GM12892 (cell line): ENCODE measurements around the gene TOR1B. TPM values are rescaled to one million over a fixed set of nuclear protein-coding genes. Genes with fewer than 3 reads are reported as not detected.
"Not testable (repeated sequence)": the region's sequence is repeated elsewhere in the genome, so short reads cannot be mapped to it uniquely, and the experiment has no call there.

Experiments used
- DNase-seq: peaks from one replicate; pipeline ENCODE4 v3.0.0; 2011; ENCODE audit not compliant: insufficient read length
- FAIRE-seq: peaks from 2 replicates; lab custom pipeline; 2011; peaks lifted over from hg19 to GRCh38; lab: Jason Lieb, UNC
- POLR2A ChIP-seq: IDR thresholded peaks from 2 replicates; pipeline ENCODE4 v1.6.1; 2011; ENCODE audit warnings: low read depth, low read length, control low read depth
- POLR2AphosphoS5 ChIP-seq: IDR thresholded peaks from 2 replicates; pipeline ENCODE4 v1.6.1; 2011; ENCODE audit warnings: low read depth, low read length, control low read depth
- TAF1 ChIP-seq: IDR thresholded peaks from 2 replicates; pipeline ENCODE4 v1.6.1; 2011; ENCODE audit warnings: low read depth, mild to moderate bottlenecking, control low read depth, low read length, borderline replicate concordance
- polyA plus RNA-seq: library from polyadenylated mRNA; unstranded; fragments of >200 nt; gene quantifications from one replicate; pipeline ENCODE4 v1.2.1, GENCODE V29; 2012; ENCODE audit warnings: missing spikeins, inconsistent platforms; ENCODE audit not compliant: missing spikeins

Gene TOR1B
- 9.5 TPM for polyA plus RNA-seq

- peak; percentile 65 for FAIRE-seq
- DNase-seq, result peak; percentile 77
- TF ChIP-seq TAF1 (peak; percentile 61), POLR2A (peak; percentile 69; the same call in 1 of the 2 replicates), POLR2AphosphoS5 (peak; percentile 51; the same call in 1 of the 2 replicates)
These were observed at the start of gene TOR1B for GRCh38 chr9:129802833-129803675. TOR1B (plus strand) TSS chr9:129803184; CDS start chr9:129803213, 29 bp downstream.

GRCh38 chr9:129755151-129755550 is 47.8 kb upstream of the TOR1B start:
- DNase-seq (no peak), FAIRE-seq (no peak)
- TF ChIP-seq POLR2AphosphoS5 (no peak), POLR2A (no peak), TAF1 (no peak)

GRCh38 chr9:129756191-129756590 is 46.8 kb upstream of the TOR1B start:
- FAIRE-seq, result no peak
- no peak for DNase-seq
- no peak for TF ChIP-seq POLR2AphosphoS5
- TF ChIP-seq TAF1, result no peak
- TF ChIP-seq POLR2A, result no peak

- no peak for DNase-seq
- TF ChIP-seq POLR2AphosphoS5, result no peak
- no peak for TF ChIP-seq POLR2A
- TF ChIP-seq TAF1, result no peak
- no peak for FAIRE-seq
These were observed 45.9 kb upstream of the TOR1B start for GRCh38 chr9:129757045-129757444.

- DNase-seq, result no peak
- no peak for FAIRE-seq
- no peak for TF ChIP-seq POLR2A
- no peak for TF ChIP-seq POLR2AphosphoS5
- no peak for TF ChIP-seq TAF1
These were observed 43.7 kb upstream of the TOR1B start for GRCh38 chr9:129759319-129759718.

GRCh38 chr9:129759804-129760502 is 43.0 kb upstream of the TOR1B start:
- no peak for DNase-seq
- FAIRE-seq, result no peak
- no peak for TF ChIP-seq POLR2A

- DNase-seq, FAIRE-seq: not testable (repeated sequence)
These were observed 42.2 kb upstream of the TOR1B start for GRCh38 chr9:129760784-129761183.

GRCh38 chr9:129761293-129761900 is 41.6 kb upstream of the TOR1B start:
- no peak for DNase-seq
- FAIRE-seq, result no peak
- TF ChIP-seq POLR2A (no peak), POLR2AphosphoS5 (no peak), TAF1 (no peak)

GRCh38 chr9:129761901-129762369 is 41.0 kb upstream of the TOR1B start:
- FAIRE-seq (no peak), DNase-seq (no peak)
- TF ChIP-seq TAF1 (no peak), POLR2AphosphoS5 (no peak), POLR2A (no peak)

GRCh38 chr9:129762370-129762984 is 40.5 kb upstream of the TOR1B start:
- FAIRE-seq, DNase-seq: not testable (repeated sequence)

- TF ChIP-seq POLR2AphosphoS5 (no peak), TAF1 (no peak)
- DNase-seq (no peak), FAIRE-seq (no peak)
These were observed 39.7 kb upstream of the TOR1B start for GRCh38 chr9:129762985-129763926.
